Measurements from ENCODE around the gene SLC2A6. TPM values are rescaled to one million over a fixed set of nuclear protein-coding genes. Genes with fewer than 3 reads are reported as not detected.

Gene SLC2A6
- polyA plus RNA-seq, 1 of the 3 experiments (the other 2 are of a cell fraction) = 5.2 TPM

GRCh38 chr9:133495327-133496293 is 16.7 kb upstream of the SLC2A6 start:
- Histone ChIP-seq H3K27ac (ENCODE audit: low read depth in 2 of 2, low read length in 1 of 2) (no peak overlapping the region), H3K27me3 (ENCODE audit: insufficient read depth) (no peaks in the 10 kb centered on the region), H3K9me2 (no peaks in the 10 kb centered on the region), H3K9me3 (no peaks in the 10 kb centered on the region), H3K4me2 (no peak overlapping the region), H3K36me3 (replicated peaks in 1 of 2; ENCODE audit: control insufficient read depth in 1 of 2, insufficient read depth in 2 of 2, low read length in 1 of 2) (no peaks in the 10 kb centered on the region), H3K9ac (no peak overlapping the region), H2AFZ (ENCODE audit: low read depth) (no peak overlapping the region), H3F3A (replicated peaks; ENCODE audit: insufficient read depth) (no peaks in the 10 kb centered on the region), H4K20me1 (ENCODE audit: insufficient read depth) (no peaks in the 10 kb centered on the region), H3K4me3 (ENCODE audit: low read depth in 2 of 2, low read length in 1 of 2) (no peak overlapping the region), H3K4me1 (ENCODE audit: control insufficient read depth in 1 of 2, insufficient read depth in 2 of 2, low read depth in 1 of 2, low read length in 1 of 2) (peaks cover 0 to 36% of the 10 kb centered on the region in 2 experiments; a peak in 1 of 4 replicates), H3K79me2 (ENCODE audit: insufficient read depth) (no peaks in the 10 kb centered on the region)
- 87% methylated on average over 24 of the region's 24 CpGs for WGBS (ENCODE audit: low lambda C conversion rate)
- CTCF ChIA-PET = interaction anchor here (1.1 to 3.0 kb wide), 4 partner anchors 9 to 310 kb away, joined by 3 to 20 read pairs (median 4); no protein-coding TSS in a partner anchor
- POLR2A ChIA-PET = interaction anchor here (0.8 to 1.2 kb wide), 4 partner anchors 10 to 98 kb away, joined by 3 to 5 read pairs (median 4); partner anchors contain the start of gene SLC2A6
- TF ChIP-seq RCOR1 (IDR thresholded peaks at IDR 0.05; ENCODE audit: low read length) (no peak), MEF2A (IDR thresholded peaks at IDR 0.05; ENCODE audit: borderline replicate concordance, low read depth) (no peak), PBX3 (IDR thresholded peaks at IDR 0.05) (no peak), TEAD4 (IDR thresholded peaks at IDR 0.05; ENCODE audit: borderline replicate concordance, insufficient read depth) (no peak), SMC3 (IDR thresholded peaks at IDR 0.05; ENCODE audit: low read depth, low read length) (no peak), GATA2 (CRISPR knock-in tag; IDR thresholded peaks at IDR 0.05) (no peak), JUND (IDR thresholded peaks at IDR 0.05) (no peak), CHD2 (IDR thresholded peaks at IDR 0.05; ENCODE audit: low read length, partially characterized antibody) (no peak), ELF1 (IDR thresholded peaks at IDR 0.05) (no peak), TCF12 (IDR thresholded peaks at IDR 0.05) (no peak), FOXJ3 (CRISPR knock-in tag; IDR thresholded peaks at IDR 0.05) (no peak), YY1 (IDR thresholded peaks at IDR 0.05; ENCODE audit: low read depth) (no peak), MXI1 (IDR thresholded peaks at IDR 0.05; ENCODE audit: low read depth, low read length) (no peak), RXRA (IDR thresholded peaks at IDR 0.05; ENCODE audit: borderline replicate concordance, low read depth) (no peak), FOXM1 (IDR thresholded peaks at IDR 0.05; ENCODE audit: low read depth) (no peak), CTCF (IDR thresholded peaks at IDR 0.05) (no peak), NRF1 (IDR thresholded peaks at IDR 0.05; ENCODE audit: low read depth, low read length) (no peak), EP300 (IDR thresholded peaks at IDR 0.05; ENCODE audit: borderline replicate concordance in 1 of 2, low read depth in 1 of 2, low read length in 1 of 2) (no peak)
- TF ChIP-seq, protein P1, sequence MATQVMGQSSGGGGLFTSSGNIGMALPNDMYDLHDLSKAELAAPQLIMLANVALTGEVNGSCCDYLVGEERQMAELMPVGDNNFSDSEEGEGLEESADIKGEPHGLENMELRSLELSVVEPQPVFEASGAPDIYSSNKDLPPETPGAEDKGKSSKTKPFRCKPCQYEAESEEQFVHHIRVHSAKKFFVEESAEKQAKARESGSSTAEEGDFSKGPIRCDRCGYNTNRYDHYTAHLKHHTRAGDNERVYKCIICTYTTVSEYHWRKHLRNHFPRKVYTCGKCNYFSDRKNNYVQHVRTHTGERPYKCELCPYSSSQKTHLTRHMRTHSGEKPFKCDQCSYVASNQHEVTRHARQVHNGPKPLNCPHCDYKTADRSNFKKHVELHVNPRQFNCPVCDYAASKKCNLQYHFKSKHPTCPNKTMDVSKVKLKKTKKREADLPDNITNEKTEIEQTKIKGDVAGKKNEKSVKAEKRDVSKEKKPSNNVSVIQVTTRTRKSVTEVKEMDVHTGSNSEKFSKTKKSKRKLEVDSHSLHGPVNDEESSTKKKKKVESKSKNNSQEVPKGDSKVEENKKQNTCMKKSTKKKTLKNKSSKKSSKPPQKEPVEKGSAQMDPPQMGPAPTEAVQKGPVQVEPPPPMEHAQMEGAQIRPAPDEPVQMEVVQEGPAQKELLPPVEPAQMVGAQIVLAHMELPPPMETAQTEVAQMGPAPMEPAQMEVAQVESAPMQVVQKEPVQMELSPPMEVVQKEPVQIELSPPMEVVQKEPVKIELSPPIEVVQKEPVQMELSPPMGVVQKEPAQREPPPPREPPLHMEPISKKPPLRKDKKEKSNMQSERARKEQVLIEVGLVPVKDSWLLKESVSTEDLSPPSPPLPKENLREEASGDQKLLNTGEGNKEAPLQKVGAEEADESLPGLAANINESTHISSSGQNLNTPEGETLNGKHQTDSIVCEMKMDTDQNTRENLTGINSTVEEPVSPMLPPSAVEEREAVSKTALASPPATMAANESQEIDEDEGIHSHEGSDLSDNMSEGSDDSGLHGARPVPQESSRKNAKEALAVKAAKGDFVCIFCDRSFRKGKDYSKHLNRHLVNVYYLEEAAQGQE (IDR thresholded peaks at IDR 0.05; ENCODE audit: low read depth, low read length) = no peak
- TF ChIP-seq, protein P2, sequence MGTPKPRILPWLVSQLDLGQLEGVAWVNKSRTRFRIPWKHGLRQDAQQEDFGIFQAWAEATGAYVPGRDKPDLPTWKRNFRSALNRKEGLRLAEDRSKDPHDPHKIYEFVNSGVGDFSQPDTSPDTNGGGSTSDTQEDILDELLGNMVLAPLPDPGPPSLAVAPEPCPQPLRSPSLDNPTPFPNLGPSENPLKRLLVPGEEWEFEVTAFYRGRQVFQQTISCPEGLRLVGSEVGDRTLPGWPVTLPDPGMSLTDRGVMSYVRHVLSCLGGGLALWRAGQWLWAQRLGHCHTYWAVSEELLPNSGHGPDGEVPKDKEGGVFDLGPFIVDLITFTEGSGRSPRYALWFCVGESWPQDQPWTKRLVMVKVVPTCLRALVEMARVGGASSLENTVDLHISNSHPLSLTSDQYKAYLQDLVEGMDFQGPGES (IDR thresholded peaks at IDR 0.05; ENCODE audit: low read depth, low read length) = no peak
- no peak for DNase-seq

Data from SK-N-SH (cell line).